ENCODE results near the gene CTNNBL1. TPM values are rescaled to one million over a fixed set of nuclear protein-coding genes. Genes with fewer than 3 reads are reported as not detected.

The CTNNBL1 gene
- total RNA-seq, 1 experiment from 2014 or later: 64.4 TPM

DNA sequence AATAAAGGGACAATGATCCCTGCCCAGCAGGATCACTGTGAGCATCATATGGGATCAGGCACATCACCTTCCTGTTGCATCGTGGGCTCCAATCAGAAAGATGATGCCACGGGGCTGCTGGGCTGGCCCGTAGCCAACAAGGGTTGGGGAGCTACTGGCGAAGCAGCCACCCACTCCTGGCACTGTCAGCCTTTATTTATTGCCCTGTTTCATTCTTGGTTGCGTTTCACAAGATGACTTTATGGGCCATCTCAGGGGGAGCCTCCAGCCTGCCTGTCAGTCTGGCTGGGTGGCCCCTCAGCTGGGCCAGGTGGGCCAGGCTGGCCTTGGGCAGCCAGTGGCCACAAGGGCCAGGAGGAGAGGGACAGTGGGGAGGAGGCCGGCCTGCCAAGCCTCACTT, 226.4 kb downstream of the CTNNBL1 start:
- no peak for DNase-seq (ENCODE audit: low spot score)
- ATAC-seq: no peak
- ChIA-PET POLR2A (no interaction called here), CTCF (interaction anchor here (0.6 to 1.3 kb wide), 2 partner anchors 57 to 138 kb away, joined by 3 to 4 read pairs; no protein-coding TSS in a partner anchor)
- H3K9me3 Mint-ChIP-seq: no peaks in the 10 kb centered on the region
- H3K4me1 Mint-ChIP-seq: peaks cover 35% of the 10 kb centered on the region
- H3K4me3 Mint-ChIP-seq: no peak overlapping the region
- TF ChIP-seq, protein P1, sequence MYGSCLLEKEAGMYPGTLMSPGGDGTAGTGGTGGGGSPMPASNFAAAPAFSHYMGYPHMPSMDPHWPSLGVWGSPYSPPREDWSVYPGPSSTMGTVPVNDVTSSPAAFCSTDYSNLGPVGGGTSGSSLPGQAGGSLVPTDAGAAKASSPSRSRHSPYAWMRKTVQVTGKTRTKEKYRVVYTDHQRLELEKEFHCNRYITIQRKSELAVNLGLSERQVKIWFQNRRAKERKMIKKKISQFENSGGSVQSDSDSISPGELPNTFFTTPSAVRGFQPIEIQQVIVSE (CRISPR knock-in tag; IDR thresholded peaks at IDR 0.05; ENCODE audit: borderline replicate concordance): no peak
- TF ChIP-seq ESRRA (CRISPR knock-in tag; IDR thresholded peaks at IDR 0.05; ENCODE audit: borderline replicate concordance) (no peak), GRHL2 (CRISPR knock-in tag; IDR thresholded peaks at IDR 0.05; ENCODE audit: insufficient replicate concordance, severe bottlenecking) (no peak), FOXK1 (CRISPR knock-in tag; IDR thresholded peaks at IDR 0.05) (no peak), ZNF138 (CRISPR knock-in tag; conservative IDR thresholded peaks at IDR 0.05) (no peak), SMAD4 (CRISPR knock-in tag; IDR thresholded peaks at IDR 0.05) (no peak), ZNF232 (CRISPR knock-in tag; IDR thresholded peaks at IDR 0.05) (no peak), FOXP1 (CRISPR knock-in tag; IDR thresholded peaks at IDR 0.05; ENCODE audit: borderline replicate concordance) (no peak), MXD4 (CRISPR knock-in tag; IDR thresholded peaks at IDR 0.05; ENCODE audit: borderline replicate concordance) (no peak), SMAD3 (CRISPR knock-in tag; IDR thresholded peaks at IDR 0.05; ENCODE audit: borderline replicate concordance) (no peak), SOX15 (CRISPR knock-in tag; IDR thresholded peaks at IDR 0.05) (no peak)
- TF ChIP-seq, protein P2, sequence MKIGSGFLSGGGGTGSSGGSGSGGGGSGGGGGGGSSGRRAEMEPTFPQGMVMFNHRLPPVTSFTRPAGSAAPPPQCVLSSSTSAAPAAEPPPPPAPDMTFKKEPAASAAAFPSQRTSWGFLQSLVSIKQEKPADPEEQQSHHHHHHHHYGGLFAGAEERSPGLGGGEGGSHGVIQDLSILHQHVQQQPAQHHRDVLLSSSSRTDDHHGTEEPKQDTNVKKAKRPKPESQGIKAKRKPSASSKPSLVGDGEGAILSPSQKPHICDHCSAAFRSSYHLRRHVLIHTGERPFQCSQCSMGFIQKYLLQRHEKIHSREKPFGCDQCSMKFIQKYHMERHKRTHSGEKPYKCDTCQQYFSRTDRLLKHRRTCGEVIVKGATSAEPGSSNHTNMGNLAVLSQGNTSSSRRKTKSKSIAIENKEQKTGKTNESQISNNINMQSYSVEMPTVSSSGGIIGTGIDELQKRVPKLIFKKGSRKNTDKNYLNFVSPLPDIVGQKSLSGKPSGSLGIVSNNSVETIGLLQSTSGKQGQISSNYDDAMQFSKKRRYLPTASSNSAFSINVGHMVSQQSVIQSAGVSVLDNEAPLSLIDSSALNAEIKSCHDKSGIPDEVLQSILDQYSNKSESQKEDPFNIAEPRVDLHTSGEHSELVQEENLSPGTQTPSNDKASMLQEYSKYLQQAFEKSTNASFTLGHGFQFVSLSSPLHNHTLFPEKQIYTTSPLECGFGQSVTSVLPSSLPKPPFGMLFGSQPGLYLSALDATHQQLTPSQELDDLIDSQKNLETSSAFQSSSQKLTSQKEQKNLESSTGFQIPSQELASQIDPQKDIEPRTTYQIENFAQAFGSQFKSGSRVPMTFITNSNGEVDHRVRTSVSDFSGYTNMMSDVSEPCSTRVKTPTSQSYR (CRISPR knock-in tag; IDR thresholded peaks at IDR 0.05): no peak
- TF ChIP-seq, protein P3, sequence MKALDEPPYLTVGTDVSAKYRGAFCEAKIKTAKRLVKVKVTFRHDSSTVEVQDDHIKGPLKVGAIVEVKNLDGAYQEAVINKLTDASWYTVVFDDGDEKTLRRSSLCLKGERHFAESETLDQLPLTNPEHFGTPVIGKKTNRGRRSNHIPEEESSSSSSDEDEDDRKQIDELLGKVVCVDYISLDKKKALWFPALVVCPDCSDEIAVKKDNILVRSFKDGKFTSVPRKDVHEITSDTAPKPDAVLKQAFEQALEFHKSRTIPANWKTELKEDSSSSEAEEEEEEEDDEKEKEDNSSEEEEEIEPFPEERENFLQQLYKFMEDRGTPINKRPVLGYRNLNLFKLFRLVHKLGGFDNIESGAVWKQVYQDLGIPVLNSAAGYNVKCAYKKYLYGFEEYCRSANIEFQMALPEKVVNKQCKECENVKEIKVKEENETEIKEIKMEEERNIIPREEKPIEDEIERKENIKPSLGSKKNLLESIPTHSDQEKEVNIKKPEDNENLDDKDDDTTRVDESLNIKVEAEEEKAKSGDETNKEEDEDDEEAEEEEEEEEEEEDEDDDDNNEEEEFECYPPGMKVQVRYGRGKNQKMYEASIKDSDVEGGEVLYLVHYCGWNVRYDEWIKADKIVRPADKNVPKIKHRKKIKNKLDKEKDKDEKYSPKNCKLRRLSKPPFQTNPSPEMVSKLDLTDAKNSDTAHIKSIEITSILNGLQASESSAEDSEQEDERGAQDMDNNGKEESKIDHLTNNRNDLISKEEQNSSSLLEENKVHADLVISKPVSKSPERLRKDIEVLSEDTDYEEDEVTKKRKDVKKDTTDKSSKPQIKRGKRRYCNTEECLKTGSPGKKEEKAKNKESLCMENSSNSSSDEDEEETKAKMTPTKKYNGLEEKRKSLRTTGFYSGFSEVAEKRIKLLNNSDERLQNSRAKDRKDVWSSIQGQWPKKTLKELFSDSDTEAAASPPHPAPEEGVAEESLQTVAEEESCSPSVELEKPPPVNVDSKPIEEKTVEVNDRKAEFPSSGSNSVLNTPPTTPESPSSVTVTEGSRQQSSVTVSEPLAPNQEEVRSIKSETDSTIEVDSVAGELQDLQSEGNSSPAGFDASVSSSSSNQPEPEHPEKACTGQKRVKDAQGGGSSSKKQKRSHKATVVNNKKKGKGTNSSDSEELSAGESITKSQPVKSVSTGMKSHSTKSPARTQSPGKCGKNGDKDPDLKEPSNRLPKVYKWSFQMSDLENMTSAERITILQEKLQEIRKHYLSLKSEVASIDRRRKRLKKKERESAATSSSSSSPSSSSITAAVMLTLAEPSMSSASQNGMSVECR (CRISPR knock-in tag; IDR thresholded peaks at IDR 0.05; ENCODE audit: borderline replicate concordance): no peak
- TF ChIP-seq, protein P4, sequence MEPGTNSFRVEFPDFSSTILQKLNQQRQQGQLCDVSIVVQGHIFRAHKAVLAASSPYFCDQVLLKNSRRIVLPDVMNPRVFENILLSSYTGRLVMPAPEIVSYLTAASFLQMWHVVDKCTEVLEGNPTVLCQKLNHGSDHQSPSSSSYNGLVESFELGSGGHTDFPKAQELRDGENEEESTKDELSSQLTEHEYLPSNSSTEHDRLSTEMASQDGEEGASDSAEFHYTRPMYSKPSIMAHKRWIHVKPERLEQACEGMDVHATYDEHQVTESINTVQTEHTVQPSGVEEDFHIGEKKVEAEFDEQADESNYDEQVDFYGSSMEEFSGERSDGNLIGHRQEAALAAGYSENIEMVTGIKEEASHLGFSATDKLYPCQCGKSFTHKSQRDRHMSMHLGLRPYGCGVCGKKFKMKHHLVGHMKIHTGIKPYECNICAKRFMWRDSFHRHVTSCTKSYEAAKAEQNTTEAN (CRISPR knock-in tag; IDR thresholded peaks at IDR 0.05): no peak
- TF ChIP-seq, protein P5, sequence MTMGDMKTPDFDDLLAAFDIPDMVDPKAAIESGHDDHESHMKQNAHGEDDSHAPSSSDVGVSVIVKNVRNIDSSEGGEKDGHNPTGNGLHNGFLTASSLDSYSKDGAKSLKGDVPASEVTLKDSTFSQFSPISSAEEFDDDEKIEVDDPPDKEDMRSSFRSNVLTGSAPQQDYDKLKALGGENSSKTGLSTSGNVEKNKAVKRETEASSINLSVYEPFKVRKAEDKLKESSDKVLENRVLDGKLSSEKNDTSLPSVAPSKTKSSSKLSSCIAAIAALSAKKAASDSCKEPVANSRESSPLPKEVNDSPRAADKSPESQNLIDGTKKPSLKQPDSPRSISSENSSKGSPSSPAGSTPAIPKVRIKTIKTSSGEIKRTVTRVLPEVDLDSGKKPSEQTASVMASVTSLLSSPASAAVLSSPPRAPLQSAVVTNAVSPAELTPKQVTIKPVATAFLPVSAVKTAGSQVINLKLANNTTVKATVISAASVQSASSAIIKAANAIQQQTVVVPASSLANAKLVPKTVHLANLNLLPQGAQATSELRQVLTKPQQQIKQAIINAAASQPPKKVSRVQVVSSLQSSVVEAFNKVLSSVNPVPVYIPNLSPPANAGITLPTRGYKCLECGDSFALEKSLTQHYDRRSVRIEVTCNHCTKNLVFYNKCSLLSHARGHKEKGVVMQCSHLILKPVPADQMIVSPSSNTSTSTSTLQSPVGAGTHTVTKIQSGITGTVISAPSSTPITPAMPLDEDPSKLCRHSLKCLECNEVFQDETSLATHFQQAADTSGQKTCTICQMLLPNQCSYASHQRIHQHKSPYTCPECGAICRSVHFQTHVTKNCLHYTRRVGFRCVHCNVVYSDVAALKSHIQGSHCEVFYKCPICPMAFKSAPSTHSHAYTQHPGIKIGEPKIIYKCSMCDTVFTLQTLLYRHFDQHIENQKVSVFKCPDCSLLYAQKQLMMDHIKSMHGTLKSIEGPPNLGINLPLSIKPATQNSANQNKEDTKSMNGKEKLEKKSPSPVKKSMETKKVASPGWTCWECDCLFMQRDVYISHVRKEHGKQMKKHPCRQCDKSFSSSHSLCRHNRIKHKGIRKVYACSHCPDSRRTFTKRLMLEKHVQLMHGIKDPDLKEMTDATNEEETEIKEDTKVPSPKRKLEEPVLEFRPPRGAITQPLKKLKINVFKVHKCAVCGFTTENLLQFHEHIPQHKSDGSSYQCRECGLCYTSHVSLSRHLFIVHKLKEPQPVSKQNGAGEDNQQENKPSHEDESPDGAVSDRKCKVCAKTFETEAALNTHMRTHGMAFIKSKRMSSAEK (CRISPR knock-in tag; IDR thresholded peaks at IDR 0.05; ENCODE audit: borderline replicate concordance): no peak
- TF ChIP-seq, protein P6, sequence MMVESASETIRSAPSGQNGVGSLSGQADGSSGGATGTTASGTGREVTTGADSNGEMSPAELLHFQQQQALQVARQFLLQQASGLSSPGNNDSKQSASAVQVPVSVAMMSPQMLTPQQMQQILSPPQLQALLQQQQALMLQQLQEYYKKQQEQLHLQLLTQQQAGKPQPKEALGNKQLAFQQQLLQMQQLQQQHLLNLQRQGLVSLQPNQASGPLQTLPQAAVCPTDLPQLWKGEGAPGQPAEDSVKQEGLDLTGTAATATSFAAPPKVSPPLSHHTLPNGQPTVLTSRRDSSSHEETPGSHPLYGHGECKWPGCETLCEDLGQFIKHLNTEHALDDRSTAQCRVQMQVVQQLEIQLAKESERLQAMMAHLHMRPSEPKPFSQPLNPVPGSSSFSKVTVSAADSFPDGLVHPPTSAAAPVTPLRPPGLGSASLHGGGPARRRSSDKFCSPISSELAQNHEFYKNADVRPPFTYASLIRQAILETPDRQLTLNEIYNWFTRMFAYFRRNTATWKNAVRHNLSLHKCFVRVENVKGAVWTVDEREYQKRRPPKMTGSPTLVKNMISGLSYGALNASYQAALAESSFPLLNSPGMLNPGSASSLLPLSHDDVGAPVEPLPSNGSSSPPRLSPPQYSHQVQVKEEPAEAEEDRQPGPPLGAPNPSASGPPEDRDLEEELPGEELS (CRISPR knock-in tag; IDR thresholded peaks at IDR 0.05): no peak
- TF ChIP-seq, protein P7, sequence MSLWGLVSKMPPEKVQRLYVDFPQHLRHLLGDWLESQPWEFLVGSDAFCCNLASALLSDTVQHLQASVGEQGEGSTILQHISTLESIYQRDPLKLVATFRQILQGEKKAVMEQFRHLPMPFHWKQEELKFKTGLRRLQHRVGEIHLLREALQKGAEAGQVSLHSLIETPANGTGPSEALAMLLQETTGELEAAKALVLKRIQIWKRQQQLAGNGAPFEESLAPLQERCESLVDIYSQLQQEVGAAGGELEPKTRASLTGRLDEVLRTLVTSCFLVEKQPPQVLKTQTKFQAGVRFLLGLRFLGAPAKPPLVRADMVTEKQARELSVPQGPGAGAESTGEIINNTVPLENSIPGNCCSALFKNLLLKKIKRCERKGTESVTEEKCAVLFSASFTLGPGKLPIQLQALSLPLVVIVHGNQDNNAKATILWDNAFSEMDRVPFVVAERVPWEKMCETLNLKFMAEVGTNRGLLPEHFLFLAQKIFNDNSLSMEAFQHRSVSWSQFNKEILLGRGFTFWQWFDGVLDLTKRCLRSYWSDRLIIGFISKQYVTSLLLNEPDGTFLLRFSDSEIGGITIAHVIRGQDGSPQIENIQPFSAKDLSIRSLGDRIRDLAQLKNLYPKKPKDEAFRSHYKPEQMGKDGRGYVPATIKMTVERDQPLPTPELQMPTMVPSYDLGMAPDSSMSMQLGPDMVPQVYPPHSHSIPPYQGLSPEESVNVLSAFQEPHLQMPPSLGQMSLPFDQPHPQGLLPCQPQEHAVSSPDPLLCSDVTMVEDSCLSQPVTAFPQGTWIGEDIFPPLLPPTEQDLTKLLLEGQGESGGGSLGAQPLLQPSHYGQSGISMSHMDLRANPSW (CRISPR knock-in tag; conservative IDR thresholded peaks at IDR 0.05; ENCODE audit: low read depth): no peak
- H3K36me3 Mint-ChIP-seq: no peaks in the 10 kb centered on the region
- peaks cover 11% of the 10 kb centered on the region for H3K27me3 Mint-ChIP-seq (ENCODE audit: low read depth)
- no peak overlapping the region for H3K27ac Mint-ChIP-seq
